GM15510 (cell line): ENCODE results near the gene HPRT1.
A peak's percentile ranks its signal among the peaks of the same experiment; 100 is the strongest.

ENCODE experiments used
- POLR2A ChIP-seq: IDR thresholded peaks from 3 replicates; pipeline ENCODE4 v1.6.1; 2011; ENCODE audit warnings: borderline replicate concordance; ENCODE audit not compliant: insufficient read length; ENCODE audit errors: extremely low read depth

Gene HPRT1, protein sequence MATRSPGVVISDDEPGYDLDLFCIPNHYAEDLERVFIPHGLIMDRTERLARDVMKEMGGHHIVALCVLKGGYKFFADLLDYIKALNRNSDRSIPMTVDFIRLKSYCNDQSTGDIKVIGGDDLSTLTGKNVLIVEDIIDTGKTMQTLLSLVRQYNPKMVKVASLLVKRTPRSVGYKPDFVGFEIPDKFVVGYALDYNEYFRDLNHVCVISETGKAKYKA

GRCh38 chrX:134460005-134460861 is at the start of gene HPRT1:
Gene HPRT1, plus strand, starts transcription at chrX:134460165. Its CDS starts 147 bp downstream, at chrX:134460312.
- peak; percentile 72 for TF ChIP-seq POLR2A

DNA sequence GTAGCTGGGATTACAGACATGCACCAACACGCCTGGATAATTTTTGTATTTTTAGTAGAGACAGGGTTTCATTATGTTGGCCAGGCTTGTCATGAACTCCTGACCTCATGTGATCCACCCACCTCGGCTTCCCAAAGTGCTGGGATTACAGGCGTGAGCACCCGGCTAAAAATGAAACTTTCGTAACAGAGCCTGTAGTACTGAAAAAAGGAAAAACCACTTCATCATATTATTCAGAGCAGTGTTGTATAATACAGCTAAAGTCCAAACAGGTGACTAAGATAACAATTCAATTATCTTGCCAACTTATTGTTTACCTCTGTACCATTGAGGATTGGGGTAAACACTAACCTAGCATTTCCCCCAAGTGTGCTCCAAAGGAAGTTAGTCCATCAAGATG is 43.9 kb upstream of the HPRT1 start:
- TF ChIP-seq POLR2A, result no peak

DNA sequence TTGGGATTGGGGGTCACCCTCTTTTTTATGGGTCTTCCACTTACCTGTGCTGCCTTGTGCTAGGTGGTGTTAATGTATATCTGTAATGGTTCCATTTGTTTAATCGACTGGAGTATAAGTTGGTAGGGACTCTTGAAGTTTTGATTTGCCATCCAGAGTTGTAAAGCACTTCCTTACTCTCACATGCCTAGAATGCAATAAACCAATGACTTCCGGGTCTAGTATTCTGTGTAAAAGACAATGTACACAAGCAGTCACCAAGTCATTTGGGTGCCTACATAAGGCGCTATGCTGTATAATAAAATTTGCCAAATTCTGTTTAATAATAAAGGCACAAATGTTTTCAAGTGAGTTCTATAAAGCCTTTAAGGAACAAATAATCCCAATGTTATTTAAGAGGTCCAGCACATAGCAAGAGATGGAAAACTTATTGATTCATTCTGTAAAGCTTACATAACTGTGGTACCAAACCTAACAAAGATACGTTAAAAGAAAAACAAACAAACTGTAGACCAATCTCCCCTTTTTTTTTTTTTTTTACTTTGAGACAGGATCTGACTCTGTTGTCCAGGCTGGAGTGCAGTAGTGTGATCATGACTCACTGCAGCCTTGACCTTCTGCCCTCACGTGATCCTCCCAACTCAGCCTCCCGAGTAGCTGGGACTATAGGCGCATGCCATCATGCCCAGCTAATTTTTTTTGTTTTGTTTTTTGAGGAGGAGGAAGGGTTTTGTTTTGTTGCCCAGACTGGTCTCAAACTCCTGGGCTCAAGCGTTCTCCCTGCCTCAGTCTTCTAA is 41.5 kb upstream of the HPRT1 start:
- no peak for TF ChIP-seq POLR2A

DNA sequence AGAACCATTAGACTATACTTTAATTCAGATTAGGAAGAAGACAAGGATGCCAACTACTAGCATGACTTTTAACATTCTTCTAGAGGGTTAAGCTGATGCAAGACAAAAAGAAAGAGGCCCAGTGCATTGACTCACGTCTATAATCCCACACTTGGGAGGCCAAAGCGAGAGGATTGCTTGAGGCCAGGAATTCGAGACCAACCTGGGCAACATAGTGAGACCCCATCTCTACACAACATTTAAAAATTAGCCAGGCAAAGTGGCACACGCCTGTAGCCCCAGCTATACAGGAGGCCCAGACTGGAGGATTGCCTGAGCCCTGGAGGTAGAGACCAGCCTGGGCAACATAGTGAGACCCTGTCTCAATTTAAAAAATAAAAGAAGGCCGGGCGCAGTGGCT is 40.2 kb upstream of the HPRT1 start:
- TF ChIP-seq POLR2A, result no peak

DNA sequence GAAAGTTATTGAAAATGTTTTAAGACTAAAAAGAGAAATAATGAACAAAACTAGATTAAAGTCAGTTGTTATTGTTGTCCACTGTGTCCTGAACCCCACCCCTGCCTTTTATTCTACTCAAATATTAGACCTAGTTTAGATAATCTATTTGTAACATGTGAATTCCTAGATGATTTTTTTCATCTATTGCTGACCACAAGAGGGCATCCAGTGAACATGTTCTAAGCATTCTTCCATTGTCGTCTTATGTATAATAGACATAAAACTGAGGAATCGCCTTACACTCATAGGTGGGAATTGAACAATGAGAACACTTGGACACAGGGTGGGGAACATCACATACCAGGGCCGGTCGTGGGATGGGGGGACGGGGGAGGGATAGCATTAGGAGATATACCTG is 36.4 kb upstream of the HPRT1 start:
- TF ChIP-seq POLR2A, result no peak

- TF ChIP-seq POLR2A, result no peak
These were observed 33.7 kb upstream of the HPRT1 start for GRCh38 chrX:134426281-134426680.

- TF ChIP-seq POLR2A, result no peak
These were observed 28.1 kb upstream of the HPRT1 start for GRCh38 chrX:134431894-134432293.

DNA sequence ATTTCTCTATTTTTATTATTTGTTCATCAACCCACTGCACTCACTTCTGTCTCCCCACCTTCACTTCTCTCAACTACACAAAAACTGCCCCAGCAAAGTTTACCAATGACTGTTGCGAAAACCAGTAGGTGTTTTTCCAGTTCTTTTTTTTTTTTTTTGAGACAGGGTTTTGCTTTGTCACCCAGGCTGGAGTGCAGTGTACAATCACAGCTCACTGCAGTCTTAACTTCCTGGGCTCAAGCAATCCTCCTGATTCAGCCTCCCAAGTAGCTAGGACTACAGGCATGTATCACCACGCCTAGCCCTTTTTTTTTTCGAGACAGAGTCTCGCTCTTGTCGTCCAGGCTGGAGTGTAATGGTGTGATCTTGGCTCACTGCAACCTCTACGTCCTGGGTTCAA is 24.1 kb upstream of the HPRT1 start:
- TF ChIP-seq POLR2A, result no peak

DNA sequence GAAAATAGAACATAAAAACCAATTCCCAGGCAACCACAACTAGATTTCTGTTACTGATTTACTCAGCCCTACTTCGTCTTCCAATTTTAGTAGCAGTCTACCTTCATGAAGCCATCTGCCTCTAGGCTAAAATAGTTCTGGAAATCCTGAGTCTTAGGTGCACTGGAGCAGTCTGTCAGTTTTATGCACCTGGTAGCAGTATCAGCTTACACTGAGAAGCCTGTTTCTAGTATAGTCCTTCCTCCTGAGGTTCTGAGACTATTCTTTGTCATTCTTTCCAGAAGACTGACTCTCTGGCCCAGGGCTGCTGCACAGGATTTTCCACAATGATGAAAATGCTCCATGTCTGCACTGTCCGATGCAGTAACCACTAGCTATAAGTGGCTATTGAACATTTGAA is 16.9 kb upstream of the HPRT1 start:
- no peak for TF ChIP-seq POLR2A

DNA sequence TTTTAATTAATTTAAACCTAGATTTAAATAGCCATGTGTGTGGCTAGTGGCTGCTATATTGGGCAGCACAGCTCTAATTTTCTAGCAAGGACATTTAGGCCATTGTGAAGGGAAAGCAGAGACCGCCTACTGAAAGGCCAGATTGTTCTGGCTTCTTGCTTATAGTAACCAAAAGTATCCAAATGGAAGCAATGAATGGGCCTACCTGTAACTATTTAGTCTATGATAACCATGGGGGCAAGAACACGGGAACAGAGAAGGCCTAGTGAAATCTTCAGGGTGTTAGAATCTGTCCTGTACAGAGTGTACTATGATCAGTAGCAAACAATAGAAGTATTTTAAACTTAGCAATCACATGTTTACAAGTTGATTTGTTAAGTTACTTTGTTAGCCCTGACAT is 16.5 kb upstream of the HPRT1 start:
- TF ChIP-seq POLR2A, result no peak

GRCh38 chrX:134444681-134445080 is 15.3 kb upstream of the HPRT1 start:
- no peak for TF ChIP-seq POLR2A

GRCh38 chrX:134452596-134452995 is 7.4 kb upstream of the HPRT1 start:
- TF ChIP-seq POLR2A, result no peak

GRCh38 chrX:134453631-134454030 is 6.3 kb upstream of the HPRT1 start:
- no peak for TF ChIP-seq POLR2A

GRCh38 chrX:134454506-134454905 is 5.5 kb upstream of the HPRT1 start:
- no peak for TF ChIP-seq POLR2A

DNA sequence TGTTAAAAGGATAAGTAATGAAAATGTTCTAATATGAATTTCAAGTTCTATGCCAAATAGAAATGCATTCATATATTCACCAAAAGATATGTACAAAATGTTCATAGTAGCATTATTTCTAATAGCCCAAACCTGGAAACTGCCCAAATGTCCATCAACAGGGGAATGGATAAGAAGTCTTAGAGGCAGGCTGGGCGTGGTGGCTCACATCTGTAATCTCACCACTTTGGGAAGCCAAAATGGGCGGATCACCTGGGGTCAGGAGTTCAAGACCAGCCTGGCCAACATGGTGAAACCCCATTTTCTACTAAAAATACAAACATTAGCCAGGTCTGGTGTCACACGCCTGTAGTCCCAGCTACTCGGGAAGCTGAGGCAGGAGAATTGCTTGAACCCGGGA is 2.3 kb upstream of the HPRT1 start:
- TF ChIP-seq POLR2A, result no peak
